HepG2 (cell line): ENCODE measurements around the gene CPVL. TPM values are rescaled to one million over a fixed set of nuclear protein-coding genes. Genes with fewer than 3 reads are reported as not detected.

Experiments
- ATAC-seq: fragments of 200-7000 bp; cut with Tn5 transposase; 3 replicates; pipeline ENCODE4 v1.9.1; 2020; ENCODE audit warnings: mild to moderate bottlenecking, moderate library complexity
- BruUV-seq: library from RNA; stranded (reverse); fragments of 400-500 nt; replicated peaks from 2 replicates; lab custom pipeline; 2021; lab: Mats Ljungman, UMichigan
- CTCF ChIA-PET: fragments of 300-600 bp; formaldehyde crosslinking; extraction: SDS; loops from one replicate; lab custom pipeline; 2021; ENCODE audit warnings: low total read pairs, inconsistent platforms, low intra/inter-chr PET ratio; lab: Yijun Ruan, JAX
- POLR2A ChIA-PET: fragments of 350-600 bp; sonication (Branson Sonifier 250); formaldehyde crosslinking; loops from one replicate; lab custom pipeline; 2020; ENCODE audit warnings: antibody characterized with exemption, inconsistent platforms; lab: Yijun Ruan, JAX
- DNase-seq: peaks from one replicate; pipeline ENCODE4 v3.0.0-alpha.2; 2015; ENCODE audit warnings: low spot score
- FAIRE-seq: peaks from 3 replicates; lab custom pipeline; 2011; peaks lifted over from hg19 to GRCh38; lab: Jason Lieb, UNC
- H2AFZ ChIP-seq: one replicate; pipeline ENCODE4 v1.6.1; 2011; ENCODE audit warnings: low read length, inconsistent platforms
- H3K27ac ChIP-seq: fragments of 300-600 bp; 3 replicates; pipeline ENCODE4 v1.8.0; 2011; ENCODE audit warnings: mixed run types, mild to moderate bottlenecking, mixed read lengths, low read length, inconsistent platforms; ENCODE audit not compliant: insufficient read depth; ENCODE audit errors: extremely low read length
- H3K27me3 ChIP-seq, 2 experiments: fragments of 200-600 bp in 1 of 2; 2 replicates in 1 of 2; 3 replicates in 1 of 2; pipeline versions ENCODE4 v1.6.0 to v1.8.0; 2011; ENCODE audit warnings: low read length in 2 of 2, mild to moderate bottlenecking in 2 of 2, moderate library complexity in 2 of 2, inconsistent platforms in 1 of 2; ENCODE audit not compliant: insufficient read depth in 2 of 2, control insufficient read depth in 1 of 2
- H3K36me3 ChIP-seq, 2 experiments: fragments of 200-600 bp in 1 of 2; replicated peaks in 1 of 2; 2 replicates in 1 of 2; 3 replicates in 1 of 2; pipeline versions ENCODE4 v1.5.1 to v1.8.0; 2011; ENCODE audit warnings: low read length in 2 of 2, inconsistent platforms in 1 of 2; ENCODE audit not compliant: insufficient read depth in 2 of 2, control insufficient read depth in 1 of 2
- H3K4me1 ChIP-seq: 2 replicates; pipeline ENCODE4 v1.5.1; 2012; ENCODE audit warnings: low read length, inconsistent platforms; ENCODE audit not compliant: insufficient read depth
- H3K4me2 ChIP-seq: 2 replicates; pipeline ENCODE4 v1.6.0; 2011; ENCODE audit warnings: low read depth, low read length, inconsistent platforms
- H3K4me3 ChIP-seq, 3 experiments: fragments of 200-600 bp in 1 of 3; sonication (generic), shearing (Covaris generic) in 1 of 3; replicated peaks in 1 of 3; 2 replicates each; pipeline ENCODE4 v1.5.1; 2011 to 2016; ENCODE audit warnings: low read length in 3 of 3, inconsistent platforms in 2 of 3, low read depth in 2 of 3, mild to moderate bottlenecking in 2 of 3, control low read depth in 1 of 3, mixed read lengths in 1 of 3; ENCODE audit not compliant: insufficient read depth in 1 of 3
- H3K79me2 ChIP-seq: one replicate; pipeline ENCODE4 v1.6.1; 2011; ENCODE audit warnings: low read length, inconsistent platforms; ENCODE audit not compliant: insufficient read depth
- H3K9ac ChIP-seq: 2 replicates; pipeline ENCODE4 v1.6.0; 2011; ENCODE audit warnings: mild to moderate bottlenecking, low read depth, low read length, inconsistent platforms; ENCODE audit not compliant: insufficient read depth
- H3K9me3 ChIP-seq: 2 replicates; pipeline ENCODE4 v1.5.1; 2012; ENCODE audit warnings: mild to moderate bottlenecking, low read length
- H4K20me1 ChIP-seq: 2 replicates; pipeline ENCODE4 v1.6.0; 2011; ENCODE audit warnings: inconsistent platforms, mild to moderate bottlenecking, low read length, moderate library complexity; ENCODE audit not compliant: insufficient read depth
- ATF1 ChIP-seq: IDR thresholded peaks from 2 replicates; pipeline ENCODE4 v1.6.1; 2016; ENCODE audit warnings: mild to moderate bottlenecking, control low read depth
- ATM ChIP-seq: fragments of 450-650 bp; IDR thresholded peaks from 2 replicates; pipeline ENCODE4 v1.7.1; 2017; ENCODE audit warnings: mild to moderate bottlenecking, borderline replicate concordance
- CTCF ChIP-seq: sonication (generic); formaldehyde crosslinking; IDR thresholded peaks from 2 replicates; pipeline ENCODE4 v1.5.0; 2020; ENCODE audit warnings: mild to moderate bottlenecking, missing genetic modification reagents, moderate library complexity
- MAF1 ChIP-seq: sonication (generic); formaldehyde crosslinking; IDR thresholded peaks from 2 replicates; pipeline ENCODE4 v1.5.0; 2020; ENCODE audit warnings: missing genetic modification reagents, borderline replicate concordance
- NR2C2 ChIP-seq: sonication (generic); formaldehyde crosslinking; IDR thresholded peaks from 2 replicates; pipeline ENCODE4 v1.4.0; 2020; ENCODE audit warnings: missing genetic modification reagents, mild to moderate bottlenecking, moderate library complexity, borderline replicate concordance
- ZBTB37 ChIP-seq: sonication (generic); formaldehyde crosslinking; IDR thresholded peaks from 2 replicates; pipeline ENCODE4 v1.4.0; 2020; ENCODE audit warnings: mild to moderate bottlenecking, missing genetic modification reagents
- ZNF138 ChIP-seq: sonication (generic); formaldehyde crosslinking; IDR thresholded peaks from 2 replicates; pipeline ENCODE4 v1.5.0; 2020; ENCODE audit warnings: mild to moderate bottlenecking, low read depth, missing genetic modification reagents
- ZNF33B ChIP-seq: sonication (generic); formaldehyde crosslinking; IDR thresholded peaks from 2 replicates; pipeline ENCODE4 v1.5.1; 2020; ENCODE audit warnings: mild to moderate bottlenecking, missing genetic modification reagents
- ZNF343 ChIP-seq: sonication (generic); formaldehyde crosslinking; IDR thresholded peaks from 2 replicates; pipeline ENCODE4 v1.4.0; 2020; ENCODE audit warnings: mild to moderate bottlenecking, missing genetic modification reagents
- ZNF652 ChIP-seq: IDR thresholded peaks from 2 replicates; pipeline ENCODE4 v1.6.1; 2016; ENCODE audit warnings: low read depth, borderline replicate concordance
- ZNF775 ChIP-seq: sonication (generic); formaldehyde crosslinking; IDR thresholded peaks from 2 replicates; pipeline ENCODE4 v1.4.0; 2020; ENCODE audit warnings: missing genetic modification reagents, mild to moderate bottlenecking, moderate library complexity, borderline replicate concordance
- WGBS: methylation state at CpG from one replicate; pipeline ENCODE4 v1.1.6; 2017; ENCODE audit warnings: low lambda C conversion rate; 5-methylcytosine and 5-hydroxymethylcytosine counted together
- in situ Hi-C: cut with HindIII; loops from 2 replicates; pipeline ENCODE4 v1.10.0; 2017; ENCODE audit warnings: low pct_unique_long_range_greater_than_20kb; ENCODE audit not compliant: extremely low pct_ligation_motif_present
- intact Hi-C: fragments of 100-400 bp; cut with micrococcal nuclease; formaldehyde crosslinking; loops from one replicate; pipeline ENCODE4 v1.10.0; 2022; ENCODE audit not compliant: unreplicated experiment
- polyA plus RNA-seq, 8 experiments: library from polyadenylated mRNA; depleted of rRNA in 3 of 8; stranded (reverse) in 7 of 8; unstranded in 1 of 8; fragments of >200 nt; fragmentation: Illumina TruSeq in 4 of 8; extraction: Trizol in 4 of 8; gene quantifications; 2 replicates each; pipeline versions ENCODE4 v1.2.1 to v1.2.3, GENCODE V29; 2011 to 2016; ENCODE audit warnings: low read depth in 4 of 8, missing spikeins in 1 of 8, mixed read lengths in 1 of 8; ENCODE audit not compliant: insufficient read depth in 1 of 8
- total RNA-seq, 5 experiments: library from RNA; depleted of rRNA; stranded (reverse); fragments of >200 nt; fragmentation: Illumina TruSeq; extraction: Trizol; gene quantifications; 2 replicates each; pipeline ENCODE4 v1.2.3, GENCODE V29; 2016; ENCODE audit warnings: low read depth in 1 of 5

The CPVL gene
- total and polyA plus RNA-seq, 2 of the 13 experiments (the other 11 are each of a cell fraction or from before 2014, with no cell fraction given) = 59.2 to 294 TPM

GRCh38 chr7:28980451-28981160 is 165.7 kb downstream of the CPVL start:
- H3K9ac ChIP-seq = no peak overlapping the region
- ChIA-PET POLR2A (no interaction called here), CTCF (no interaction called here)
- TF ChIP-seq ATF1 (CRISPR knock-in tag) (no peak), ZNF343 (CRISPR knock-in tag) (no peak), NR2C2 (CRISPR knock-in tag) (no peak)
- H3K4me3 ChIP-seq = no peak overlapping the region
- in situ Hi-C loops = no loop called here
- no peaks in the 10 kb centered on the region for H3K9me3 ChIP-seq
- intact Hi-C loops = no loop called here
- DNase-seq (no peak), FAIRE-seq (no peak), ATAC-seq (no peak)
- no peak overlapping the region for H2AFZ ChIP-seq
- BruUV-seq = no TSS peak
- no peaks in the 10 kb centered on the region for H4K20me1 ChIP-seq
- 89% methylated on average over 8 of the region's 8 CpGs for WGBS
- no peak overlapping the region for H3K4me2 ChIP-seq
- H3K27ac ChIP-seq = no peak overlapping the region
- no peaks in the 10 kb centered on the region for H3K27me3 ChIP-seq
- no peaks in the 10 kb centered on the region for H3K79me2 ChIP-seq
- 0 out of 2 replicates have a peak, but pooled peaks cover 4% of the 10 kb centered on the region for H3K4me1 ChIP-seq
- no peaks in the 10 kb centered on the region for H3K36me3 ChIP-seq

GRCh38 chr7:28979776-28980175 is 166.6 kb downstream of the CPVL start:
- H3K4me2 ChIP-seq = no peak overlapping the region
- H3K4me3 ChIP-seq = no peak overlapping the region
- no peaks in the 10 kb centered on the region for H3K79me2 ChIP-seq
- no peaks in the 10 kb centered on the region for H3K9me3 ChIP-seq
- 0 out of 2 replicates have a peak, but pooled peaks cover 3% of the 10 kb centered on the region for H3K4me1 ChIP-seq
- ChIA-PET POLR2A (no interaction called here), CTCF (no interaction called here)
- H4K20me1 ChIP-seq = no peaks in the 10 kb centered on the region
- ATAC-seq = no peak
- in situ Hi-C loops = no loop called here
- FAIRE-seq = no peak
- no peak for TF ChIP-seq ZNF138 (CRISPR knock-in tag)
- no peak for TF ChIP-seq ZBTB37 (CRISPR knock-in tag)
- TF ChIP-seq CTCF (CRISPR knock-in tag) = no peak
- no peak for TF ChIP-seq ZNF33B
- no peak for TF ChIP-seq ZNF652 (CRISPR knock-in tag)
- TF ChIP-seq MAF1 (CRISPR knock-in tag) = no peak
- no peak for TF ChIP-seq ATM
- no peak for TF ChIP-seq ZNF775 (CRISPR knock-in tag)
- H3K9ac ChIP-seq = no peak overlapping the region
- BruUV-seq = no TSS peak
- H3K36me3 ChIP-seq = no peaks in the 10 kb centered on the region
- no peak for DNase-seq
- no peak overlapping the region for H2AFZ ChIP-seq
- no peaks in the 10 kb centered on the region for H3K27me3 ChIP-seq
- WGBS = 60% methylated on average over 3 of the region's 3 CpGs
- intact Hi-C loops = no loop called here
- no peak overlapping the region for H3K27ac ChIP-seq
